Cardiac muscle cell (in vitro differentiated cells and primary cell): ENCODE results near the gene CTCFL. TPM values are rescaled to one million over a fixed set of nuclear protein-coding genes. Genes with fewer than 3 reads are reported as not detected.

Experiments
- DNase-seq, 2 donors: peaks; one replicate each; pipeline versions ENCODE4 v3.0.0 to v3.0.0-alpha.2; 2010 to 2017; ENCODE audit warnings: low read depth in 1 of 2, low spot score in 1 of 2
- H3K27ac ChIP-seq: fragments of 200-600 bp; sonication (generic); 2 replicates; pipeline ENCODE4 v1.5.1; 2016
- H3K27me3 ChIP-seq: fragments of 200-600 bp; sonication (generic); 2 replicates; pipeline ENCODE4 v1.6.0; 2016; ENCODE audit warnings: control low read depth
- H3K36me3 ChIP-seq: fragments of 200-600 bp; sonication (generic); 2 replicates; pipeline ENCODE4 v1.5.1; 2016; ENCODE audit warnings: control low read depth
- H3K4me1 ChIP-seq: fragments of 200-600 bp; sonication (generic); 2 replicates; pipeline ENCODE4 v1.8.1; 2017; ENCODE audit warnings: low read depth, mild to moderate bottlenecking, mixed run types
- H3K4me3 ChIP-seq: fragments of 200-600 bp; sonication (generic); 2 replicates; pipeline ENCODE4 v1.5.1; 2016; ENCODE audit warnings: mild to moderate bottlenecking
- H3K9me3 ChIP-seq: fragments of 200-600 bp; sonication (generic); 2 replicates; pipeline ENCODE4 v1.5.1; 2017; ENCODE audit warnings: low read depth, mild to moderate bottlenecking, control low read depth
- polyA plus RNA-seq: library from polyadenylated mRNA; unstranded; fragments of >200 nt; fragmentation: Nextera tagmentation; extraction: Ambion mirVana; gene quantifications from 2 replicates; pipeline ENCODE4 v1.2.1, GENCODE V29; 2016
- total RNA-seq: library from RNA; depleted of rRNA; stranded (reverse); fragments of >200 nt; gene quantifications from 2 replicates; pipeline ENCODE4 v1.2.3, GENCODE V29; 2016
- TF ChIP-seq, protein P1 (sequence below): IDR thresholded peaks from 2 replicates; pipeline ENCODE4 v1.5.1; 2012; ENCODE audit warnings: low read depth, mild to moderate bottlenecking, low read length

CTCFL gene
- total and polyA plus RNA-seq, 2 experiments from 2014 or later = 0.09 TPM; not detected in 1

DNA sequence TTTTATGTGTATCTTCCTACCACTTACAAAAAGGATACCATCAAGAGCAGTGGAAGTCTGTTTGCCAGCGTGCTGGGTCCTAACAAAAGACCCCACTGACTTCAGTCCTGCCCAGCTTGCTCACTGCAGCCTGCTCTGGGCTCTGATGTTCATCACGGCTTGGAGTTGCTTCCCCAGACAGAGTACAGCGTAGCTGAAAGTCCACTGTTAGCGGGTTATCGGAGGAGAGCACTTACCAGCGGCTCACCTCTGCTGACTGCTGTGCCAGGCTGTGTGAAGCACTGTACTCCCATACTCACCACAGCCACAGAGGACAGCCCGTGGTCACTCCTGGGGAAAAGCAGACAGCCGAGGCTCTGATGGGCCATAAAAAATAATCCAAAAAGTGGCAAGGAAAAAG lies 40.2 kb downstream of the CTCFL start:
- H3K27me3 ChIP-seq = no peaks in the 10 kb centered on the region
- DNase-seq = no peak
- no peak overlapping the region for H3K27ac ChIP-seq
- no peaks in the 10 kb centered on the region for H3K9me3 ChIP-seq
- H3K4me1 ChIP-seq = peaks cover 30% of the 10 kb centered on the region
- H3K4me3 ChIP-seq = no peak overlapping the region
- TF ChIP-seq, protein P1, sequence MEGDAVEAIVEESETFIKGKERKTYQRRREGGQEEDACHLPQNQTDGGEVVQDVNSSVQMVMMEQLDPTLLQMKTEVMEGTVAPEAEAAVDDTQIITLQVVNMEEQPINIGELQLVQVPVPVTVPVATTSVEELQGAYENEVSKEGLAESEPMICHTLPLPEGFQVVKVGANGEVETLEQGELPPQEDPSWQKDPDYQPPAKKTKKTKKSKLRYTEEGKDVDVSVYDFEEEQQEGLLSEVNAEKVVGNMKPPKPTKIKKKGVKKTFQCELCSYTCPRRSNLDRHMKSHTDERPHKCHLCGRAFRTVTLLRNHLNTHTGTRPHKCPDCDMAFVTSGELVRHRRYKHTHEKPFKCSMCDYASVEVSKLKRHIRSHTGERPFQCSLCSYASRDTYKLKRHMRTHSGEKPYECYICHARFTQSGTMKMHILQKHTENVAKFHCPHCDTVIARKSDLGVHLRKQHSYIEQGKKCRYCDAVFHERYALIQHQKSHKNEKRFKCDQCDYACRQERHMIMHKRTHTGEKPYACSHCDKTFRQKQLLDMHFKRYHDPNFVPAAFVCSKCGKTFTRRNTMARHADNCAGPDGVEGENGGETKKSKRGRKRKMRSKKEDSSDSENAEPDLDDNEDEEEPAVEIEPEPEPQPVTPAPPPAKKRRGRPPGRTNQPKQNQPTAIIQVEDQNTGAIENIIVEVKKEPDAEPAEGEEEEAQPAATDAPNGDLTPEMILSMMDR = no peak
- no peaks in the 10 kb centered on the region for H3K36me3 ChIP-seq

DNA sequence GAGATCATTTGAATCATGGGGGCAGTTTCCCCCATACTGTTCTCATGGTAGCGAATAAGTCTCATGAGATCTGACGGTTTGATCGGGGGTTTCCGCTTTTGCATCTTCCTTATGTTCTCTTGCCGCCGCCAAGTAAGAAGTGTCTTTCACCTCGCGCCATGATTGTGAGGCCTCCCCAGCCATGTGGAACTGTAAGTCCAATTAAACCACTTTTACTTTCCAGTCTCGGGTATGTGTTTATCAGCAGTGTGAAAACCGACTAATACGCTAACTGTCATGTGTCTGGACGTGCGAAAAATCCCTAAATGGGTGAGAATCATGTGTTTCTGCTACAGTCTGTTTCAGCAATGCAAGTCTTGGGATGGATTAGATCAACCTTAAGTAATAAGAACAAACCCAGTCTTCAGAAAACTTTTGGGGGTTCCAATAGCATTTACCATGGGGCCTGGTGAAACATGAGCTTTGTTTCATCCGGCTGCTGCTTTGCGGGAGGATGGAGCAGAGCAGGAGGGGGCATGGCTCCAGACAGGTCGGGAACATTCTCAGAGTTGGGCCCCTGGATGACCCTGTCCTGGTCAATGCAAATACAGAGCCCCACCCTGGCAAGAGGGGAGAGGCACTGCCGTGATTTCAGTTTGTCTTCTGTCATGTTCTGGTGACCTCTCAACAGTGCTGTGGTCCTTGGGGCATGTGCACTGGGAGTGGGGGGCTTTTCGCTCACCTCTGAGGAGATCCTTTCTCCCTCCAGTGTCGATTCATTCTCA lies 41.5 kb downstream of the CTCFL start:
- Histone ChIP-seq H3K27ac (peak overlapping the region; percentile 99), H3K4me3 (no peak overlapping the region), H3K36me3 (no peaks in the 10 kb centered on the region), H3K4me1 (peaks cover 31% of the 10 kb centered on the region), H3K9me3 (no peaks in the 10 kb centered on the region), H3K27me3 (no peaks in the 10 kb centered on the region)
- TF ChIP-seq, protein P1 = no peak
- DNase-seq = no peak

DNA sequence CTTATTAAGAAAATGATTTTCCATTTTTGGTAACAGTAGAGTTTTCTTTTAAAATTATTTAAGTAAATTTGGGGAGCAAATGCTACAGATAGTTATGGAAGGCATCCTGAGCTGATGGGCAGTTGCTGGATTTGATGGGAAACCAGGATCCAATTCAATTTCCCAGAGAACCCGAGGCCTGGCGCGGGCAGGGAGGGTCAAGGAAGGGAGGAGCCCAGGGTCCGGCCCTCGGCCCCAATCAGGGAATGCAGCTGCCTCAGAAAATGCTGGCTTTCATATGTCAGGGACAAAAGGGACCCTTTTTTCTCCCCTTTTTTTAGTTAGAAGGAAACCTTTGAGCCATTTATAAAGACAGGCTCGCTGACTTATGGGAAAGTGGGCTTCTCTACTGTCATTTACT lies 42.1 kb downstream of the CTCFL start:
- Histone ChIP-seq H3K27me3 (no peaks in the 10 kb centered on the region), H3K4me1 (peaks cover 35% of the 10 kb centered on the region), H3K36me3 (no peaks in the 10 kb centered on the region), H3K9me3 (no peaks in the 10 kb centered on the region), H3K4me3 (no peak overlapping the region), H3K27ac (peak overlapping the region; percentile 99)
- TF ChIP-seq, protein P1 = no peak
- no peak for DNase-seq

DNA sequence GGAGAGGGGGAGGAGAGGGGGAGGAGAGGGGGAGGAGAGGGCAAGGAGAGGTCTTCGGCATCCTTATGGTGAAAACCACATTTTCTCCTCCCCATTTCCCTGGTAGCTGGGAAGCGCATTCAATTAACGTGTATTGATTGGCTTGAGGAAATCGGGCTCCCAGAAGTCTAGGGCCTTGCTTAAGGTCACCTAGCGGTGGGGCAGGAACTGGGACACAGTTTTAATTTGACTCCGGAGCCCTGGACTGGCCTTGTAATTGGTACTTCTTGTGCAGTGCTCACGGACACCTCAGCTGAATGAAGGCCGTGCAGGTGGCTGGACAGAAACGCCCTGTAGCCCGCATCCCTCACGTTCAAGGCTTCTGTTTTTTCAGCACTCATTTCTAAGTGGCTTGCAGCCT lies 42.8 kb downstream of the CTCFL start:
- no peak for DNase-seq
- TF ChIP-seq, protein P1 = no peak
- Histone ChIP-seq H3K27ac (peak overlapping the region; percentile 99), H3K9me3 (no peaks in the 10 kb centered on the region), H3K4me1 (peaks cover 35% of the 10 kb centered on the region), H3K27me3 (no peaks in the 10 kb centered on the region), H3K4me3 (no peak overlapping the region), H3K36me3 (no peaks in the 10 kb centered on the region)

DNA sequence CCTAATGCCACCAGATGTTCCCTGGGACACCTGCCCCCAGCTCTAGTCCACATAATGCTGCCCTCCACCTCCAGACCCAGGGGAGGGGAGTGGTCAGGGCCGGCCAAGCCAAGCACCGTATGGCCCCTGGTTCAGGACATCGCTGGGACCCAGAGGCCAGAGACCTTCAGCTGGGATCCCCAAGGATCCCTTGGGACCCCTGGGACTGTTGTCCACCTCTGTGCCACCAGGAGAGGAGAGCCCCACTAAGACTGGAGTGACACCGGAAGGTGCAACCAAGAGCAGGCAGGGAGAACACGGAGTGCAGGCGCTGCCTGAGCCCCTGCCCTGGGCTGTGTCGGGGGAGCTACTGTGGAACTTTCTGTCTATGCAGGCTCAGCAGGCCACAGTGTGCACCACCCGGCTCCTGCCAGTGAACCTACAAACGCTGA lies 43.6 kb downstream of the CTCFL start:
- no peaks in the 10 kb centered on the region for H3K36me3 ChIP-seq
- peak overlapping the region; percentile 99 for H3K27ac ChIP-seq
- H3K27me3 ChIP-seq = no peaks in the 10 kb centered on the region
- peaks cover 41% of the 10 kb centered on the region for H3K4me1 ChIP-seq
- H3K4me3 ChIP-seq = no peak overlapping the region
- DNase-seq = no peak
- H3K9me3 ChIP-seq = no peaks in the 10 kb centered on the region
- TF ChIP-seq, protein P1 = no peak
